ENCODE results near the gene REV3L.

GRCh38 chr6:111406200-111406721 is 76.8 kb downstream of the REV3L start:
- no peak for TF ChIP-seq CTCF (IDR thresholded peaks at IDR 0.05 in 2 of 3, conservative IDR thresholded peaks at IDR 0.05 in 1 of 3; ENCODE audit: insufficient read depth in 2 of 3, low read depth in 1 of 3, low read length in 3 of 3)
- TF ChIP-seq POLR2A (conservative IDR thresholded peaks at IDR 0.05): no peak
- no peak for TF ChIP-seq TEAD4 (IDR thresholded peaks at IDR 0.05; ENCODE audit: low read length)
- no peak for TF ChIP-seq TEAD4 (CRISPR knock-in tag; IDR thresholded peaks at IDR 0.05; ENCODE audit: borderline replicate concordance)
- no peak for TF ChIP-seq HCFC1 (IDR thresholded peaks at IDR 0.05; ENCODE audit: low read depth, low read length)
- TF ChIP-seq USF2 (CRISPR knock-in tag; IDR thresholded peaks at IDR 0.05): no peak
- no peak for TF ChIP-seq NR2C2 (CRISPR knock-in tag; IDR thresholded peaks at IDR 0.05)
- TF ChIP-seq NR2C2 (tag; IDR thresholded peaks at IDR 0.05): no peak
- TF ChIP-seq MTF1 (CRISPR knock-in tag; IDR thresholded peaks at IDR 0.05; ENCODE audit: borderline replicate concordance): no peak
- TF ChIP-seq ZNF431 (CRISPR knock-in tag; IDR thresholded peaks at IDR 0.05): no peak
- TF ChIP-seq, protein P1, sequence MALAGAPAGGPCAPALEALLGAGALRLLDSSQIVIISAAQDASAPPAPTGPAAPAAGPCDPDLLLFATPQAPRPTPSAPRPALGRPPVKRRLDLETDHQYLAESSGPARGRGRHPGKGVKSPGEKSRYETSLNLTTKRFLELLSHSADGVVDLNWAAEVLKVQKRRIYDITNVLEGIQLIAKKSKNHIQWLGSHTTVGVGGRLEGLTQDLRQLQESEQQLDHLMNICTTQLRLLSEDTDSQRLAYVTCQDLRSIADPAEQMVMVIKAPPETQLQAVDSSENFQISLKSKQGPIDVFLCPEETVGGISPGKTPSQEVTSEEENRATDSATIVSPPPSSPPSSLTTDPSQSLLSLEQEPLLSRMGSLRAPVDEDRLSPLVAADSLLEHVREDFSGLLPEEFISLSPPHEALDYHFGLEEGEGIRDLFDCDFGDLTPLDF (CRISPR knock-in tag; IDR thresholded peaks at IDR 0.05): no peak
- TF ChIP-seq ZNF445 (CRISPR knock-in tag; IDR thresholded peaks at IDR 0.05; ENCODE audit: low read depth): no peak
- TF ChIP-seq EZH2 (IDR thresholded peaks at IDR 0.05; ENCODE audit: borderline replicate concordance, low read depth, low read length): no peak
- TF ChIP-seq ZZZ3 (IDR thresholded peaks at IDR 0.05): no peak
- TF ChIP-seq, protein P2, sequence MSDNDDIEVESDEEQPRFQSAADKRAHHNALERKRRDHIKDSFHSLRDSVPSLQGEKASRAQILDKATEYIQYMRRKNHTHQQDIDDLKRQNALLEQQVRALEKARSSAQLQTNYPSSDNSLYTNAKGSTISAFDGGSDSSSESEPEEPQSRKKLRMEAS (CRISPR knock-in tag; IDR thresholded peaks at IDR 0.05): no peak
